IMR-90 (cell line): Measurements from ENCODE around the gene PHF20. TPM values are rescaled to one million over a fixed set of nuclear protein-coding genes. Genes with fewer than 3 reads are reported as not detected.

ENCODE experiments used
- ATAC-seq: fragments of 200-7000 bp; cut with Tn5 transposase; 2 replicates; pipeline ENCODE4 v1.9.1; 2020; ENCODE audit warnings: low read depth, mild to moderate bottlenecking, moderate library complexity
- BruUV-seq: library from RNA; stranded (reverse); fragments of 400-500 nt; replicated peaks from 2 replicates; lab custom pipeline; 2021; lab: Mats Ljungman, UMichigan
- CTCF ChIA-PET: fragments of 300-600 bp; formaldehyde crosslinking; extraction: SDS; loops from one replicate; lab custom pipeline; 2021; ENCODE audit warnings: antibody characterized with exemption; lab: Yijun Ruan, JAX
- POLR2A ChIA-PET: fragments of 300-600 bp; sonication (Branson Sonifier 250); formaldehyde crosslinking; loops from one replicate; lab custom pipeline; 2022; ENCODE audit warnings: antibody characterized with exemption; ENCODE audit not compliant: unreplicated experiment; lab: Charles Lee
- DNase-seq: peaks from one replicate; pipeline ENCODE4 v3.0.0; 2013
- H2AFZ ChIP-seq: replicated peaks from 2 replicates; pipeline ENCODE3; 2013; ENCODE audit warnings: low read length, mild to moderate bottlenecking; ENCODE audit not compliant: poor library complexity
- H2AK5ac ChIP-seq: 2 replicates; pipeline ENCODE4 v1.6.1; 2013; ENCODE audit warnings: low read depth, low read length, inconsistent platforms
- H2AK9ac ChIP-seq: replicated peaks from 2 replicates; pipeline ENCODE3; 2013; ENCODE audit warnings: mild to moderate bottlenecking, low read depth, low read length, moderate library complexity; ENCODE audit not compliant: poor library complexity
- H2BK120ac ChIP-seq: 2 replicates; pipeline ENCODE4 v1.6.1; 2013; ENCODE audit warnings: low read depth, low read length, inconsistent platforms
- H2BK15ac ChIP-seq: 3 replicates; pipeline ENCODE4 v1.6.1; 2013; ENCODE audit warnings: low read depth, low read length, inconsistent platforms
- H2BK20ac ChIP-seq: 2 replicates; pipeline ENCODE4 v1.6.1; 2013; ENCODE audit warnings: low read depth, mild to moderate bottlenecking, inconsistent platforms, low read length, moderate library complexity
- H2BK5ac ChIP-seq: 2 replicates; pipeline ENCODE4 v1.6.1; 2013; ENCODE audit warnings: mild to moderate bottlenecking, low read depth, low read length, inconsistent platforms; ENCODE audit not compliant: poor library complexity, severe bottlenecking
- H3K14ac ChIP-seq: replicated peaks from 2 replicates; pipeline ENCODE4 v1.6.1; 2013; ENCODE audit warnings: low read depth, low read length, inconsistent platforms
- H3K18ac ChIP-seq: 2 replicates; pipeline ENCODE4 v1.6.1; 2013; ENCODE audit warnings: low read depth, low read length, control low read depth
- H3K23ac ChIP-seq: 2 replicates; pipeline ENCODE4 v1.6.1; 2013; ENCODE audit warnings: low read depth, low read length, inconsistent platforms
- H3K27ac ChIP-seq: 2 replicates; pipeline ENCODE4 v1.5.1; 2013; ENCODE audit warnings: mild to moderate bottlenecking, control low read depth, low read length; ENCODE audit not compliant: insufficient read depth
- H3K27me3 ChIP-seq: 2 replicates; pipeline ENCODE4 v1.6.1; 2013; ENCODE audit warnings: low read length; ENCODE audit not compliant: control insufficient read depth, insufficient read depth
- H3K36me3 ChIP-seq: 2 replicates; pipeline ENCODE4 v1.6.1; 2013; ENCODE audit warnings: low read length, mixed read lengths; ENCODE audit not compliant: control insufficient read depth, insufficient read depth
- H3K4ac ChIP-seq: 2 replicates; pipeline ENCODE4 v1.6.1; 2013; ENCODE audit warnings: low read depth, low read length, inconsistent platforms
- H3K4me1 ChIP-seq: 2 replicates; pipeline ENCODE4 v1.6.1; 2013; ENCODE audit warnings: low read length, mixed read lengths; ENCODE audit not compliant: control insufficient read depth, insufficient read depth
- H3K4me2 ChIP-seq: 2 replicates; pipeline ENCODE4 v1.6.1; 2013; ENCODE audit warnings: low read depth, mild to moderate bottlenecking, control low read depth, low read length, moderate library complexity
- H3K4me3 ChIP-seq: 2 replicates; pipeline ENCODE4 v1.5.1; 2013; ENCODE audit warnings: low read depth, mild to moderate bottlenecking, control low read depth, low read length, moderate library complexity; ENCODE audit not compliant: insufficient read depth
- H3K56ac ChIP-seq: 2 replicates; pipeline ENCODE4 v1.6.1; 2013; ENCODE audit warnings: low read length, inconsistent platforms; ENCODE audit not compliant: insufficient read depth; ENCODE audit errors: extremely low read depth
- H3K79me1 ChIP-seq, 2 experiments: 2 replicates each; pipeline ENCODE4 v1.6.1; 2013; ENCODE audit warnings: low read length in 2 of 2, inconsistent platforms in 1 of 2, low read depth in 1 of 2
- H3K9ac ChIP-seq: 2 replicates; pipeline ENCODE4 v1.6.1; 2013; ENCODE audit warnings: low read depth, low read length, control low read depth
- H3K9me1 ChIP-seq: 2 replicates; pipeline ENCODE4 v1.6.1; 2013; ENCODE audit warnings: low read length, inconsistent platforms; ENCODE audit not compliant: insufficient read depth
- H3K9me3 ChIP-seq: 2 replicates; pipeline ENCODE4 v1.6.1; 2013; ENCODE audit warnings: low read length; ENCODE audit not compliant: control insufficient read depth, insufficient read depth
- H4K20me1 ChIP-seq: 2 replicates; pipeline ENCODE4 v1.6.1; 2013; ENCODE audit warnings: low read length, inconsistent platforms; ENCODE audit not compliant: insufficient read depth
- H4K5ac ChIP-seq: 2 replicates; pipeline ENCODE4 v1.6.1; 2013; ENCODE audit warnings: mild to moderate bottlenecking, low read depth, low read length, control low read depth
- H4K8ac ChIP-seq, 2 experiments: 2 replicates each; pipeline ENCODE4 v1.6.1; 2013; ENCODE audit warnings: low read depth in 2 of 2, low read length in 2 of 2, control low read depth in 1 of 2, inconsistent platforms in 1 of 2
- H4K91ac ChIP-seq: 2 replicates; pipeline ENCODE4 v1.6.1; 2013; ENCODE audit warnings: low read depth, low read length, inconsistent platforms; ENCODE audit not compliant: insufficient read depth
- BHLHE40 ChIP-seq: fragments of 150-350 bp; IDR thresholded peaks from 2 replicates; pipeline ENCODE4 v1.6.1; 2016; ENCODE audit warnings: mild to moderate bottlenecking, low read depth, low read length
- CEBPB ChIP-seq: IDR thresholded peaks from 2 replicates; pipeline ENCODE4 v1.6.1; 2012; ENCODE audit warnings: low read depth, low read length, improper control_type of control experiment
- CHD1 ChIP-seq: IDR thresholded peaks from 2 replicates; pipeline ENCODE4 v1.6.1; 2012; ENCODE audit warnings: low read depth, low read length, improper control_type of control experiment
- CTCF ChIP-seq: conservative IDR thresholded peaks from 2 replicates; pipeline ENCODE4 v1.5.1; 2012; ENCODE audit warnings: mild to moderate bottlenecking, low read depth, low read length, improper control_type of control experiment
- ELK1 ChIP-seq: fragments of 150-350 bp; IDR thresholded peaks from 2 replicates; pipeline ENCODE4 v1.6.1; 2016; ENCODE audit warnings: low read depth, mild to moderate bottlenecking, low read length, moderate library complexity, borderline replicate concordance
- FOS ChIP-seq: fragments of 150-350 bp; IDR thresholded peaks from 2 replicates; pipeline ENCODE4 v1.6.1; 2016; ENCODE audit warnings: low read depth, low read length
- MAFK ChIP-seq: IDR thresholded peaks from 2 replicates; pipeline ENCODE4 v1.6.1; 2012; ENCODE audit warnings: low read depth, low read length, improper control_type of control experiment
- MAZ ChIP-seq: IDR thresholded peaks from 2 replicates; pipeline ENCODE4 v1.6.1; 2012; ENCODE audit warnings: low read depth, mild to moderate bottlenecking, low read length, improper control_type of control experiment, moderate library complexity, borderline replicate concordance
- MXI1 ChIP-seq: IDR thresholded peaks from 2 replicates; pipeline ENCODE4 v1.6.1; 2012; ENCODE audit warnings: low read depth, mild to moderate bottlenecking, low read length, moderate library complexity, borderline replicate concordance
- NFE2L2 ChIP-seq: fragments of 150-350 bp; IDR thresholded peaks from 2 replicates; pipeline ENCODE4 v1.6.1; 2016; ENCODE audit warnings: low read depth, mild to moderate bottlenecking, low read length
- POLR2A ChIP-seq: IDR thresholded peaks from 2 replicates; pipeline ENCODE4 v1.6.1; 2012; ENCODE audit warnings: mild to moderate bottlenecking, low read depth, low read length
- RAD21 ChIP-seq: IDR thresholded peaks from 2 replicates; pipeline ENCODE4 v1.6.1; 2012; ENCODE audit warnings: low read length, improper control_type of control experiment
- RCOR1 ChIP-seq: IDR thresholded peaks from 2 replicates; pipeline ENCODE4 v1.6.1; 2012; ENCODE audit warnings: mild to moderate bottlenecking, low read length, improper control_type of control experiment; ENCODE audit not compliant: insufficient replicate concordance
- RFX5 ChIP-seq: IDR thresholded peaks from 2 replicates; pipeline ENCODE4 v1.8.0; 2012; ENCODE audit warnings: low read depth, mild to moderate bottlenecking, low read length, moderate library complexity
- SMC3 ChIP-seq: fragments of 150-350 bp; IDR thresholded peaks from 2 replicates; pipeline ENCODE4 v1.6.1; 2016; ENCODE audit warnings: low read depth, mild to moderate bottlenecking, antibody characterized with exemption, low read length, moderate library complexity
- USF2 ChIP-seq: fragments of 150-350 bp; IDR thresholded peaks from 2 replicates; pipeline ENCODE4 v1.6.1; 2017; ENCODE audit warnings: mild to moderate bottlenecking, antibody characterized with exemption, low read length, low read depth
- dilution Hi-C: fragments of 300-500 bp; cut with HindIII; formaldehyde crosslinking; loops from one replicate; pipeline ENCODE4 v1.14.3; 2018; ENCODE audit warnings: low sequenced_read_pairs; ENCODE audit not compliant: unreplicated experiment
- in situ Hi-C: fragments of 300-500 bp; cut with MboI; formaldehyde crosslinking; loops from 3 replicates; pipeline ENCODE4 v1.14.3; 2019; ENCODE audit warnings: low sequenced_read_pairs, inconsistent platforms, mixed read lengths
- intact Hi-C: fragments of 100-400 bp; cut with micrococcal nuclease; formaldehyde crosslinking; loops from 2 replicates; pipeline ENCODE4 v1.10.0; 2022
- polyA plus RNA-seq, 3 experiments: library from polyadenylated mRNA; depleted of rRNA; stranded (reverse); fragments of >200 nt; gene quantifications; 2 replicates each; pipeline ENCODE4 v1.2.3, GENCODE V29; 2012; ENCODE audit warnings: low replicate concordance in 1 of 3
- total RNA-seq: library from RNA; depleted of rRNA; stranded (reverse); fragments of >200 nt; gene quantifications from 2 replicates; pipeline ENCODE4 v1.2.3, GENCODE V29; 2012

The PHF20 gene
- total and polyA plus RNA-seq, 2 of the 4 experiments (the other 2 are of a cell fraction), result 22.0 to 22.5 TPM

GRCh38 chr20:35956616-35957015 is 184.8 kb downstream of the PHF20 start:
- CTCF ChIA-PET, result interaction anchor here (0.8 kb wide), 1 partner anchor 36 kb away, joined by 3 read pairs; no protein-coding TSS in a partner anchor

More at GRCh38 chr20:35956616-35957015, 184.8 kb downstream of the PHF20 start:
- Histone ChIP-seq H3K23ac (no peak overlapping the region), H3K9me3 (no peaks in the 10 kb centered on the region), H4K8ac (no peak overlapping the region), H4K5ac (no peak overlapping the region), H4K91ac (no peak overlapping the region), H2BK20ac (no peak overlapping the region), H3K14ac (no peak overlapping the region), H2BK120ac (no peak overlapping the region), H2AK5ac (no peak overlapping the region), H3K56ac (no peak overlapping the region), H3K4me3 (no peak overlapping the region), H2BK15ac (no peak overlapping the region), H2AK9ac (no peak overlapping the region), H2BK5ac (no peak overlapping the region), H3K27ac (no peak overlapping the region), H3K4me2 (no peak overlapping the region), H3K9ac (no peak overlapping the region), H3K27me3 (peaks cover 11% of the 10 kb centered on the region), H3K4ac (no peak overlapping the region), H3K79me1 (peaks cover 5 to 33% of the 10 kb centered on the region in 2 experiments; a peak in 3 of 4 replicates), H3K36me3 (no peaks in the 10 kb centered on the region), H3K4me1 (peaks cover 3% of the 10 kb centered on the region; the same call in 1 of the 2 replicates), H3K9me1 (no peaks in the 10 kb centered on the region), H3K18ac (no peak overlapping the region), H4K20me1 (peaks cover 21% of the 10 kb centered on the region), H2AFZ (no peak overlapping the region)
- ATAC-seq (no peak), DNase-seq (no peak)
- BruUV-seq, result no TSS peak
- in situ Hi-C loops (no loop called here), dilution Hi-C loops (no loop called here), intact Hi-C loops (no loop called here)
- POLR2A ChIA-PET, result no interaction called here
- TF ChIP-seq POLR2A (no peak), MAZ (no peak), USF2 (no peak), BHLHE40 (no peak), RFX5 (no peak), RCOR1 (no peak), FOS (no peak), ELK1 (no peak), CHD1 (no peak), SMC3 (no peak), RAD21 (no peak), NFE2L2 (no peak), MAFK (no peak), CEBPB (no peak), MXI1 (no peak), CTCF (no peak)
